ENCODE results near the gene DEAF1.

GRCh38 chr11:617912-618682, 76.9 kb downstream of the DEAF1 start:
- no peak for TF ChIP-seq CTCF (conservative IDR thresholded peaks at IDR 0.05; ENCODE audit: low read depth, low read length)
- no peak for TF ChIP-seq EZH2 (IDR thresholded peaks at IDR 0.05; ENCODE audit: low read length, unreplicated experiment)
- TF ChIP-seq EZH2phosphoT487 (IDR thresholded peaks at IDR 0.05; ENCODE audit: borderline replicate concordance, low read length) = no peak

Measured in PC-3 (cell line).